Stimulated activated effector memory CD8-positive, alpha-beta T cell treated with anti-CD3 and anti-CD28 coated beads, Interleukin-12 subunit alpha, Interleukin-12 subunit beta, amount 100 ng/mL, for 72 hours (primary cell): ENCODE measurements around the gene PRTFDC1.
A peak's percentile ranks its signal among the peaks of the same experiment; 100 is the strongest.
"Not testable (repeated sequence)": the region's sequence is repeated elsewhere in the genome, so short reads cannot be mapped to it uniquely, and the experiment has no call there.

Source experiments
- ATAC-seq: fragments of 150-1000 bp; cut with Tn5 transposase; 2 replicates; pipeline ENCODE4 v1.10.0; 2021
- DNase-seq, 2 donors: peaks; one replicate each; pipeline ENCODE4 v3.0.0; 2021 to 2022; ENCODE audit warnings: low spot score in 2 of 2
- H3K27ac Mint-ChIP-seq: one replicate; pipeline ENCODE4 v1.8.0; 2022; ENCODE audit warnings: mild to moderate bottlenecking, mixed read lengths
- H3K36me3 Mint-ChIP-seq: one replicate; pipeline ENCODE4 v1.8.0; 2022; ENCODE audit warnings: mild to moderate bottlenecking, mixed read lengths
- H3K4me1 Mint-ChIP-seq: one replicate; pipeline ENCODE4 v1.8.0; 2022; ENCODE audit warnings: mixed read lengths
- H3K4me3 Mint-ChIP-seq: one replicate; pipeline ENCODE4 v1.8.0; 2022; ENCODE audit warnings: mild to moderate bottlenecking, mixed read lengths
- H3K9me3 Mint-ChIP-seq: one replicate; pipeline ENCODE4 v1.8.0; 2022; ENCODE audit warnings: mixed read lengths

Gene PRTFDC1

GRCh38 chr10:24928163-24928562 is 24.2 kb downstream of the PRTFDC1 start:
- H3K27ac Mint-ChIP-seq = no peak overlapping the region
- peaks cover 14% of the 10 kb centered on the region for H3K4me1 Mint-ChIP-seq
- no peaks in the 10 kb centered on the region for H3K36me3 Mint-ChIP-seq
- H3K4me3 Mint-ChIP-seq = no peak overlapping the region
- H3K9me3 Mint-ChIP-seq = peaks cover 6% of the 10 kb centered on the region
- peak in 1 of 2 donors; percentile 18 for DNase-seq
- ATAC-seq = no peak

- Mint-ChIP-seq H3K4me3 (no peak overlapping the region), H3K4me1 (peaks cover 22% of the 10 kb centered on the region), H3K9me3 (peaks cover 6% of the 10 kb centered on the region), H3K36me3 (no peaks in the 10 kb centered on the region), H3K27ac (no peak overlapping the region)
- DNase-seq (no peak), ATAC-seq (no peak)
These were observed 25.8 kb downstream of the PRTFDC1 start for GRCh38 chr10:24926557-24926956.

GRCh38 chr10:24925799-24926198 is 26.6 kb downstream of the PRTFDC1 start:
- Mint-ChIP-seq H3K27ac (no peak overlapping the region), H3K4me3 (no peak overlapping the region)

GRCh38 chr10:24924483-24924882 is 27.9 kb downstream of the PRTFDC1 start:
- not testable (repeated sequence) for H3K27ac Mint-ChIP-seq, DNase-seq, H3K4me3 Mint-ChIP-seq, H3K36me3 Mint-ChIP-seq, H3K9me3 Mint-ChIP-seq, ATAC-seq
- H3K4me1 Mint-ChIP-seq = peaks cover 27% of the 10 kb centered on the region

More at GRCh38 chr10:24925799-24926198, 26.6 kb downstream of the PRTFDC1 start:
- Mint-ChIP-seq H3K4me1 (peaks cover 30% of the 10 kb centered on the region), H3K9me3 (peaks cover 6% of the 10 kb centered on the region), H3K36me3 (no peaks in the 10 kb centered on the region)
- DNase-seq (no peak), ATAC-seq (no peak)

DNA sequence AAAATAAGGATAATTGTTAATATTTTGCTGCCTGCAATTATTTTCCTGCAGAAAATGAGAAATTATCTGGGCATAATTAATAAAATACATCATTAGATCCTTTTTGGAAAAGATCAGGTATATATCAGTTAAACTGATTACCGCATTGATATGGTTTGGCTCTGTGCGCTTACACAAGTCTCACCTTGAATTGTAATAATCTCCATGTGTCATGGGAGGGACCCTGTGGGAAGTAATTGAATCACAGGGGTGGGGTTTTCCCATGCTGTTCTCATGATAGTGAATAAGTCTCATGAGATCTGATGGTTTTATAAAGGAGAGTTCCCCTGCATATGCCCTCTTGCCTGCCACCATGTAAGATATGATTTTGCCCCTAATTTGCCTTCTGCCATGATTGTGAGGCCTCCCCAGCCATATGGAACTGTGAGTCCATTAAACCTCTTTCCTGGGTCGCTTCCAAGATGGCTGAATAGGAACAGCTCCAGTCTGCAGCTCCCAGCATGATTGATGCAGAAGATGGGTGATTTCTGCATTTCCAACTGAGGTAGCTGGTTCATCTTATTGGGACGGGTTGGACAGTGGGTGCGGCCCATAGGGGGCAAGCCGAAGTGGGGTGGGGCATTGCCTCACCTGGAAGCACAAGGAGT is 30.1 kb downstream of the PRTFDC1 start:
- H3K9me3 Mint-ChIP-seq, H3K4me3 Mint-ChIP-seq, H3K36me3 Mint-ChIP-seq, H3K27ac Mint-ChIP-seq, ATAC-seq, DNase-seq: not testable (repeated sequence)
- H3K4me1 Mint-ChIP-seq = peaks cover 18% of the 10 kb centered on the region

DNA sequence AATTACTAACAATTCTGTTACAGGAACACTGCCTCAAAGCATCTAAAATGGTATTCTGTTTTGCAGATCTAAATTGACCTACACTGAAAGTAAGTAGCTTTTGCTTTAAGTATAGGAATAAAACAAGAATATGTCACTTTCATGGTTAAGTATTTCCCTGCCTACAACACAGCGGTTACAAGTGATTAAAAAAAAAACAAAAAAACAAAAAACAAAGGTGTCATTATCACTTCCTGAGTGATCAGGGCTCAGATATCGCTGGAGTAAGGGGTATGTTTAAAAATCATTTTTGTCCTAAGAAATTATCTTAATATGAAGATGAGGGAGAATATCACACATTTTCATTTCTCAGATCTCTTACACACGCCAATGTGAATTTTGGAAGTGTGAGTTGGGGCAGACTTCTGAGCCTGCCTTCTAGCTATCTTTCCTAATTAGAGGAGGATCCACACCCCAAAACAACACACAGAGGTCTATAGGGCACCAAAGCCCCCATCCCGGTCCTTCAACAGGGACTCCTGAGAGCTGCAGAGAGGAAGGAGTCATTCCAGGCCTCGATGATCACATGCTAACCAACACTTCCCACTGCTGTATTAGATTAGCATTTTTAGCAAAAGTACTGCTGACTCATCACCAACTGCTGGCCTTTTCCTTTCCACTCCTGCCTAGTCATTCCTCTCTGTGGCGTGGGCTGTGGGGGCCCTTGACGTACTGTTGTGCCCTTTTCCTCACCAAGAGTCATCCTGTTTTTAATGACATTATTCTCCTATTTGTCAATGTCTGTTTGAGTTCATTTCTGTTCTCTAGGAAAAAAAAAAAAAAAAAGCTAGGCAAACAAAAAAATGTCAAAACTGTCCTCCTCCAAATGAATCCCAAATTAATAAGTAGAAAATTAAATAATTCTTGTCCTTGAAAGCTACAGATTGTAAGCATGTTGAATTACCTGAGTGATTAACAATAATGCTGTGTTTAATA is 31.2 kb downstream of the PRTFDC1 start:
- ATAC-seq (peak; percentile 99), DNase-seq (peak; percentile 40 to 79)
- Mint-ChIP-seq H3K36me3 (no peaks in the 10 kb centered on the region), H3K27ac (peak overlapping the region; percentile 84), H3K4me1 (peaks cover 18% of the 10 kb centered on the region), H3K4me3 (peak overlapping the region; percentile 56), H3K9me3 (peaks cover 9% of the 10 kb centered on the region)

DNA sequence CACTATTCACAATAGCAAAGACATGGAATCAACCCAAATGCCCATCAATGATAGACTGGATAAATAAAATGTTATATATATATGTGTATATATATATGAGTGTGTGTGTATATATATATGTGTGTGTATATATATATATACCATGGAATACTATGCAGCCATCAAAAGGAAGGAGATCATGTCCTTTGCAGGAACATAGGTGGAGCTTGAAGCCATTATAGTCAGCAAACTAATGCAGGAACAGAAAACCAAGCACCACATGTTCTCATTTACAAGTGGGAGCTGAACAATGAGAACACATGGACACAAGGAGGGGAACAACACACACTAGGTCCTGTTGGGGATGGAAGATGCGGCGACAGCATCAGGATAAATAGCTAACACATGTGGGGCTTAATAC is 32.2 kb downstream of the PRTFDC1 start:
- H3K27ac Mint-ChIP-seq, ATAC-seq, H3K4me3 Mint-ChIP-seq, DNase-seq, H3K36me3 Mint-ChIP-seq, H3K9me3 Mint-ChIP-seq: not testable (repeated sequence)
- peaks cover 18% of the 10 kb centered on the region for H3K4me1 Mint-ChIP-seq

- not testable (repeated sequence) for H3K27ac Mint-ChIP-seq, H3K4me3 Mint-ChIP-seq, DNase-seq, H3K9me3 Mint-ChIP-seq, ATAC-seq, H3K36me3 Mint-ChIP-seq
- H3K4me1 Mint-ChIP-seq = peaks cover 18% of the 10 kb centered on the region
These were observed 32.8 kb downstream of the PRTFDC1 start for GRCh38 chr10:24919629-24920028.

- no peak overlapping the region for H3K4me3 Mint-ChIP-seq
- no peak overlapping the region for H3K27ac Mint-ChIP-seq
- peaks cover 18% of the 10 kb centered on the region for H3K4me1 Mint-ChIP-seq
- no peaks in the 10 kb centered on the region for H3K36me3 Mint-ChIP-seq
- H3K9me3 Mint-ChIP-seq = peaks cover 4% of the 10 kb centered on the region
- ATAC-seq (no peak), DNase-seq (no peak)
These were observed 34.4 kb downstream of the PRTFDC1 start for GRCh38 chr10:24917979-24918378.

DNA sequence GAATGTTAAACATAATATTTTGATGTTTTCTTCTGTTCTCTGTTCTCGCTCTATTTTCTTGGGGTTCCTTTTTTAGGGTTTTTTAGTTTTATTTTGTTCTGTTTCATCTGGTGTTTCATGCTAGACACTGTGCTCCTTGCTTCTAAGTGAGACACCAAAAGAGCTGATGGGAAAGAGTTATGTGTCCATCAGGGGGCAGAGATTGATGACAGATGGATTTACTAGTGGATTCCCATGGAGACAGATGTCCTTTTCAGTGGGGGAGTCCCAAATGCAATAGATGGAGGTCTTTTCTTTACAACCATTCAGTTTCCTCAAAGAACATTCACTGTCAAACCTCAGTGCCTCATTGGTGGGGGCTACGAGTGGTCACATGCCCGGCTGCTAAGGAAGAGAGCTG is 34.9 kb downstream of the PRTFDC1 start:
- no peaks in the 10 kb centered on the region for H3K36me3 Mint-ChIP-seq
- ATAC-seq (no peak), DNase-seq (no peak)
- H3K27ac Mint-ChIP-seq = no peak overlapping the region
- H3K9me3 Mint-ChIP-seq = peaks cover 4% of the 10 kb centered on the region
- no peak overlapping the region for H3K4me3 Mint-ChIP-seq
- H3K4me1 Mint-ChIP-seq = peaks cover 21% of the 10 kb centered on the region

- peak; percentile 75 for ATAC-seq
- Mint-ChIP-seq H3K4me1 (peaks cover 18% of the 10 kb centered on the region), H3K9me3 (peaks cover 4% of the 10 kb centered on the region), H3K4me3 (no peak overlapping the region), H3K27ac (no peak overlapping the region), H3K36me3 (no peaks in the 10 kb centered on the region)
- no peak for DNase-seq
These were observed 36.0 kb downstream of the PRTFDC1 start for GRCh38 chr10:24916365-24916764.

DNA sequence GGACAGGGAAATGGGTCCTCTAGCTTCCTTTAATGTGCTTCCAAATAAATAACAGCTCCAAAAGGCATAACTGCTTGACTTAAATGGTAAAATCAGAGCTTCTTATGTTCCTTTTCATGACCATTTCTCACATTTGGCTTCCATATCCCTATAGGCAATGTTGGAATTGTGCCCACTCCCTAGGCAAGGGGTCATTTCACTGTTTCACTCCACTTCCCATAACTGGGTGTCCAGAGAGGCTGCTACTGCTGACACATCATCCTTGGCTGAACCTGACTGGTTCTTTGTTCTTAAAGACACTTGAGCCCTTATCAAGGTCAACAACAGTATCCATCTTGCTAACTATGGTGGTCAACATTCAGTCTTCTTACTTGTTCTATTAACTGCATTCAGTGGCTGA is 37.1 kb downstream of the PRTFDC1 start:
- H3K4me1 Mint-ChIP-seq = peaks cover 10% of the 10 kb centered on the region
- no peak for DNase-seq
- H3K9me3 Mint-ChIP-seq = peaks cover 4% of the 10 kb centered on the region
- H3K27ac Mint-ChIP-seq = no peak overlapping the region
- H3K4me3 Mint-ChIP-seq = no peak overlapping the region
- no peaks in the 10 kb centered on the region for H3K36me3 Mint-ChIP-seq
- ATAC-seq = no peak

DNA sequence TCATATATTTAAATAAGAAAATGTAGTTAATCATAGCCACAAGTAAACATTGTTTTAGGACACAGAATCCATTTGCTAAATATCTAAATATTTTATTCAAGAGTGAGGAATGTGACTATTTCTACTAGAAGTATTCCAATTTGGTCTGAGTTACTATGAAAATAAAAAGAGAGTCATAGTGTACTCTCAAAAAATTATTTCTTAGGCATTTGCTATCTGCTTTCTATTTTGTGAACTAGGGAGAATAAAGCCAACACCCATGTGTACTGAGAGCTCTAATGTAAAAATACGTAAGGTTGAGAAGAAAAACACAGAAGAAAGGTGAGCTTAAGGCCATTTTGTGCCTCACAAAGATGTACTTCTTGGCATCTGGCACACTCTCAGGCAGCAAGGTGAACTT is 38.3 kb downstream of the PRTFDC1 start:
- ATAC-seq (no peak), DNase-seq (no peak)
- H3K9me3 Mint-ChIP-seq = no peaks in the 10 kb centered on the region
- H3K36me3 Mint-ChIP-seq = no peaks in the 10 kb centered on the region
- H3K4me1 Mint-ChIP-seq = peaks cover 10% of the 10 kb centered on the region
- no peak overlapping the region for H3K4me3 Mint-ChIP-seq
- H3K27ac Mint-ChIP-seq = no peak overlapping the region

DNA sequence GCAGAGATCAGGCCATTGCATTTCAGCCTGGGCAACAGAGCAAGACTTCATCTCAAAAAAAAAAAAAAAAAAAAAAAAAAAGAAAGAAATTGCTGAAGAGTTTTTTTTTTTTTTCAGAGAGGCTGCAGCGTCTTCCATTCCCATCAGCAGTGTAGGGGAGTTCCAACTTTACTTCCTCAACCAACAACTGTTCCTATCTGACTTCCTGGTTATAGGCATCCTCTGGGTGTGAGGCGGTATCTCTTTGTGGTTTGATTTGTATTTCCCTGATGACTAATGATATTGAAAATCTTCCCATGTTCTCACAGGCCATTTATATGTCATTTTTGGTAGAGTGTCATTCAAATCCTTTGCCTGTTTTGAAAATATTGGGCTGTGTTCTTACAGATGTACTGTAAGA is 40.2 kb downstream of the PRTFDC1 start:
- Mint-ChIP-seq H3K4me1 (peaks cover 10% of the 10 kb centered on the region), H3K36me3 (no peaks in the 10 kb centered on the region), H3K4me3 (no peak overlapping the region), H3K27ac (no peak overlapping the region), H3K9me3 (no peaks in the 10 kb centered on the region)
- DNase-seq (no peak), ATAC-seq (no peak)

- Mint-ChIP-seq H3K9me3 (no peaks in the 10 kb centered on the region), H3K4me1 (peaks cover 10% of the 10 kb centered on the region), H3K27ac (no peak overlapping the region), H3K36me3 (no peaks in the 10 kb centered on the region), H3K4me3 (no peak overlapping the region)
- no peak for DNase-seq
- no peak for ATAC-seq
These were observed 41.4 kb downstream of the PRTFDC1 start for GRCh38 chr10:24911029-24911428.

DNA sequence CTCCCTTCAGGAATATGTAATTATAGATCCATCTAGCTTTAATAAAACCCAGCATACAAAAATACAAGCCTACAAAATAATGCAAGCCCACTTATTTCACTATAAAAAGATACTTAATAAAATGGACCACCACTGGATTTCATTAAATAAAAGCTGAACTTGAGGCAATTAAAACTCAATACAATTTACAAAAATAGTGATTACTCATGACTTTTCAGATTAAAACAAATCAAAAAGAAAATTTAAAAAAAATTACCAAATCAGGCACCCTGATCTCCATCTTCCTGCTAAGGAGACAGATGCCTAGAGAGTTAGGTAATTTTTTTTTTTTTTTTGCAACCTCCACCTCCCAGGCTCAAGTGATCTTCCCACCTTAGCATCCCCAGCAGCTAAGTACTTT is 41.8 kb downstream of the PRTFDC1 start:
- H3K4me1 Mint-ChIP-seq = peaks cover 10% of the 10 kb centered on the region
- DNase-seq (no peak), ATAC-seq (no peak)
- H3K36me3 Mint-ChIP-seq = no peaks in the 10 kb centered on the region
- H3K27ac Mint-ChIP-seq = no peak overlapping the region
- H3K4me3 Mint-ChIP-seq = no peak overlapping the region
- H3K9me3 Mint-ChIP-seq = no peaks in the 10 kb centered on the region
